Lower leg skin (tissue), 4 donors: ENCODE data around the gene UPF3A. TPM values are rescaled to one million over a fixed set of nuclear protein-coding genes. Genes with fewer than 3 reads are reported as not detected.
"Not testable (repeated sequence)": the region's sequence is repeated elsewhere in the genome, so short reads cannot be mapped to it uniquely, and the experiment has no call there.

ENCODE experiments used
- DNase-seq, 2 donors: peaks; one replicate each; pipeline ENCODE4 v3.0.0-alpha.2; 2019; ENCODE audit warnings: low spot score in 2 of 2
- H3K4me3 ChIP-seq: fragments of 200-600 bp; sonication (generic); 2 replicates; pipeline ENCODE4 v1.5.1; 2017; ENCODE audit warnings: mild to moderate bottlenecking, low read depth; ENCODE audit not compliant: poor library complexity, severe bottlenecking
- POLR2A ChIP-seq, 2 donors: fragments of 450-650 bp; IDR thresholded peaks; one replicate each; pipeline ENCODE4 v1.6.1; 2016 to 2017; ENCODE audit warnings: antibody characterized with exemption in 2 of 2, mild to moderate bottlenecking in 1 of 2, moderate library complexity in 1 of 2
- WGBS, 2 donors: methylation state at CpG; one replicate each; pipeline ENCODE4 v1.1.5; 2018; 5-methylcytosine and 5-hydroxymethylcytosine counted together
- intact Hi-C: fragments of 100-400 bp; cut with DNase I; formaldehyde crosslinking; loops from one replicate; pipeline ENCODE4 v1.15.0; 2023; ENCODE audit warnings: low total_unique reads
- microRNA-seq, 2 donors: library from miRNA; unstranded; fragments of <30 nt; microRNA quantifications; one replicate each; pipeline ENCODE4, GENCODE V29; 2016; ENCODE audit warnings: borderline replicate concordance in 2 of 2, borderline number of aligned reads in 1 of 2
- total RNA-seq, 4 donors: library from RNA; depleted of rRNA; stranded (reverse); fragments of >200 nt; gene quantifications; one replicate each; pipeline ENCODE4 v1.1.0, GENCODE V29; 2016
- TF ChIP-seq, protein P1 (sequence below), 3 donors: fragments of 450-650 bp; IDR thresholded peaks; one replicate each; pipeline ENCODE4 v1.5.1; 2016; ENCODE audit warnings: antibody characterized with exemption in 3 of 3, mild to moderate bottlenecking in 3 of 3, moderate library complexity in 2 of 3

UPF3A gene
- total RNA-seq, 4 donors from 2014 or later = 20.5 to 33.4 (median 24.6) TPM

DNA sequence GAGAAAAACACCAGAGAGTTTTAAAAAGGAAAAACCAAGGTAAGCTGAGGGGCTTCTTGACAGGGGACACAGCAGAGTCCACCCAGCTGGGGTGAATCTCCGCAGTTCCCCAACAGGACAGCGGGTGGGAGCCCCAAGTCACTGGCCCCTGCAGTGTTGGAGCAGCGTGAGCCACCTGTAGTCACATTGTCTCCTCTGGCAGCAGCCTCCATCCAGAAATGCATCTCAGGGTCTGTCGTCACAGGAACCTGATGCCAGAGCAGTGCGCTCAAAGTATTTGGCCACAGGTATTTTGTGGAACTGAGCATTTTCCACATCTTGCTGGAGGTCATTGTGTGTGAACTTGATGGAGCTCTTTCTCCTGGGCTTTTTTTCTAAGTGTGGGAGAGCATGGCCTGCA is 57.6 kb downstream of the UPF3A start:
- H3K4me3 ChIP-seq = no peak overlapping the region
- intact Hi-C loops = no loop called here
- DNase-seq = no peak
- TF ChIP-seq, protein P1, sequence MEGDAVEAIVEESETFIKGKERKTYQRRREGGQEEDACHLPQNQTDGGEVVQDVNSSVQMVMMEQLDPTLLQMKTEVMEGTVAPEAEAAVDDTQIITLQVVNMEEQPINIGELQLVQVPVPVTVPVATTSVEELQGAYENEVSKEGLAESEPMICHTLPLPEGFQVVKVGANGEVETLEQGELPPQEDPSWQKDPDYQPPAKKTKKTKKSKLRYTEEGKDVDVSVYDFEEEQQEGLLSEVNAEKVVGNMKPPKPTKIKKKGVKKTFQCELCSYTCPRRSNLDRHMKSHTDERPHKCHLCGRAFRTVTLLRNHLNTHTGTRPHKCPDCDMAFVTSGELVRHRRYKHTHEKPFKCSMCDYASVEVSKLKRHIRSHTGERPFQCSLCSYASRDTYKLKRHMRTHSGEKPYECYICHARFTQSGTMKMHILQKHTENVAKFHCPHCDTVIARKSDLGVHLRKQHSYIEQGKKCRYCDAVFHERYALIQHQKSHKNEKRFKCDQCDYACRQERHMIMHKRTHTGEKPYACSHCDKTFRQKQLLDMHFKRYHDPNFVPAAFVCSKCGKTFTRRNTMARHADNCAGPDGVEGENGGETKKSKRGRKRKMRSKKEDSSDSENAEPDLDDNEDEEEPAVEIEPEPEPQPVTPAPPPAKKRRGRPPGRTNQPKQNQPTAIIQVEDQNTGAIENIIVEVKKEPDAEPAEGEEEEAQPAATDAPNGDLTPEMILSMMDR (IDR thresholded peaks at IDR 0.05) = no peak
- TF ChIP-seq POLR2A (IDR thresholded peaks at IDR 0.05) = no peak
- WGBS, 2 donors = 91 to 98% methylated on average over 5 of the region's 5 CpGs

DNA sequence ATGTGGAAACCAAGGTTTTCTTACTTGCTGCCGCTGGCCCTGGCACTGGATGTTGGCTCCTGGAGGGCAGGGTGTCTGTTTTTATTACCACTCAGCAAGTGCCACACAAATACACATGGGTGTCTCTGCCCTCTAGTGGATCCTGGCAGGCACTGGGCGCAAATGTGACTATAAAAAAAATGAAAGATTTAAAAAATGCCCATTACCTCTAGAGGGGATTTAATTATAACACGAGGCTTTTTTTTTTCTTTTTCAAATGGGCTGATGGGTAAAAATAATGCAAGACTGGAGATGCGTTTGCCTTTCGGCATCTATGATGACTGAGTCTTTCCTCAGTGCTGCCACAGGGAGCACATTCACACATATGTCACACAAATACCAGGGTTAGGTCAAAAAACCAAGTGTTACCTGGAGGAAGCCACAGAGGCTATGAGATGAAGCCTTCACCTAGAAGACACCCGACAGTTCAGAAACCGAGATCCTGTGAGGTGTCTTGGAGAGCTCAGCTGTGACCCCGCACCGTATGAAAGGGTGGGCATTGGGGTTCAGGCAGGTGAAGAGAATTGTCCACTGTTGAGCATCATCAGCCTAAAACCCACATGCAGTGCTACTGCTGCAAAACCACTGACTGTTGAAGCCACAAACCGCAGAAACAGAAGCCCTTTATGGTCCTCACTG is 58.6 kb downstream of the UPF3A start:
- 44 to 49% methylated on average over 10 of the region's 10 CpGs for WGBS, 2 donors
- no peak overlapping the region for H3K4me3 ChIP-seq
- DNase-seq = no peak
- intact Hi-C loops = no loop called here
- TF ChIP-seq, protein P1 (IDR thresholded peaks at IDR 0.05) = no peak
- TF ChIP-seq POLR2A (IDR thresholded peaks at IDR 0.05) = no peak

DNA sequence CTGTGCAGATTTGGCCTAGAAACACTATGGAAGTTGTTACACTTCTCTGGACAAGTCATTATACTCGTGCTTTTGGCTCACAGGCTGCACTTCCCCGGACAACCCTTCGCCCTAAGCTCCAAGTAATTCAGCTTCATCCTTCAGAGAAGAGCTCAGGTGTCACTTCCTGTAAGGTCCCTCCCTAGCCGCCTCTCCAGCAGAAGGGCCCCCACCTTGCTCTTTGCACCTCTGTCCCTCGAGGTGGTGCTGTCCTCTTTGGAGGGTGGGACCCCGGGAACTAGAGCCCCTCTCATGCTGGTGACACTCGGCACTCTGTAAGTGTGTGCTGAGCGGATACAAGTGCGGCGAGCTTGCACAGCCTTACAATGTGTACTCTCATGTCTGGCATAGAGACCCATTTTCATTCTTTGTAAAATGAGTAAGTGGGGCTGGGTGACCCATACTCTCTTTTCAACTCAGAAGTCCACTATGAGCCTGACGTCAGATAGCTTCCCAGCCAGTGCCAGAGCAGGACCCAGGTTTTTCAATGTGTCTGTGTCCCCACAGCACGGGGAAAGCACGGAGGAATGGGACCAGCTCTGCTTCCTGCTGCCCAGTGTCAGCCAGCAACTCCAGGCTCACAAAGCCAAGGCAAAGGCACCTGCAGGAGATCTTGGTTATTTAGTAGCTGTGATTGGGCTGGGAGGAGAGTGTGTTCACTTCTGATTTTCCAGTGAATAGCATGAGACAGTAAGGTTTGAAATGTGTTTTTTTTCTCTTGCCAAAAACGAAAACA is 59.8 kb downstream of the UPF3A start:
- intact Hi-C loops = no loop called here
- DNase-seq = no peak
- H3K4me3 ChIP-seq = no peak overlapping the region
- no peak for TF ChIP-seq POLR2A (IDR thresholded peaks at IDR 0.05)
- TF ChIP-seq, protein P1 (IDR thresholded peaks at IDR 0.05) = no peak
- WGBS, 2 donors = 71 to 76% methylated on average over 14 of the region's 14 CpGs

DNA sequence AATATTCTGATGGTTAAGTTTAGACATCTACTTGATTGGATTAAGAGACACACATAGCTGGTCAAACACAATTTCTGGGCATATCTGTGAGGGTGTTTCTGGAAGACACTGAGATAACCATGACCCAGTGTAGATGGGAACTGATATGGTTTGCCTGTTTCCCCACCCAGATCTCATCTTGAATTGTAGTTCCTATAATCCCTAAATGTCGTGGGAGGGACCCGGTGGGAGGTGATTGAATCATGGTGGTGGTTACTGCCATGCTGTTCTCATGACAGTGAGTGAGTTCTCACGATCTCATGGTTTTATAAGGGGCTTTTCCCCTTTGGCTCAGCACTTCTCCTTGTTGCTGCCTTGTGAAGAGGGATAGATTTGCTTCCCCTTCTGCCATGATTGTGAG is 65.9 kb downstream of the UPF3A start:
- intact Hi-C loops, H3K4me3 ChIP-seq, DNase-seq: not testable (repeated sequence)
- WGBS, 2 donors = 50 to 57% methylated on average over 3 of the region's 3 CpGs

DNA sequence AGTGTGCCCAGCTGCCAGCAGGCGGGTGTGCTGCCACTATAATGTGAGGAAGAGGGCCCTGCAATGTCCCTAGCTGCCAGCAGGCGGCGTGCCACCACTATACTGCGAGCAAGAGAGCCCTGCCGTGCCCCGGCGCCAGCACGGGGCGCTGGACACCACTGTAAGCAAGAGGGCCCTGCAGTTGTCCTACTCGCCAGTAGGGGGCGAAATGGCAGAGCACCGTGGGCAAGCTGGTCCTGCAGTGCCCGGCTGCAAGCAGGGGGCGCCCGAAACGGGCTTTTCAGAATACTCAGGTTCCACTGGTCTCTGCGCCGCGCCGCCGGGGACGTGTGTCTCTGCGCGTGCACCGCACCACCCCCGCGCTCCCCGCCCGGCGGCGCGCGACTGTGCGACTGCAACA is 71.4 kb downstream of the UPF3A start:
- H3K4me3 ChIP-seq, intact Hi-C loops, DNase-seq: not testable (repeated sequence)
- 82 to 83% methylated on average over 19 to 21 of the region's 34 CpGs for WGBS, 2 donors

DNA sequence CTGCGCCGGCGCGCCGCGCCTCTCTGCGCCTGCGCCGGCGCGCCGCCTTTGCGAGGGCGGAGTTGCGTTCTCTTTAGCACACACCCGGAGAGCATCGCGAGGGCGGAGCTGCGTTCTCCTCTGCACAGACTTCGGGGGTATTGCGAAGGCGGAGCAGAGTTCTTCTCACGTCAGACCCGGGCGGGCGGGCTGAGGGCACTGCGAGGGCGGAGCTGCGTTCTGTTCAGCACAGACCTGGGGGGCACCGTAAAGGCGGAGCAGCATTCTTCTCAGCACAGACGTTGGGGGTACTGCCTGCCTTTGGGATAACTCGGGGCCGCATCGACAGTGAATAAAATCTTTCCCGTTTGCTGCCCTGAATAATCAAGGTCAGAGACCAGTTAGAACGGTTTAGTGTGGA is 72.0 kb downstream of the UPF3A start:
- 84% methylated on average over 38 of the region's 38 CpGs for WGBS, 2 donors
- intact Hi-C loops, DNase-seq, H3K4me3 ChIP-seq: not testable (repeated sequence)

Small RNAs within 50 kb of the gene (microRNA-seq; reads per million reads assigned to microRNA genes)
- gene MIR4502 = 0 reads per million in 2 donors
- 0 reads per million in 2 donors for gene MIR548AR

Other genes with a start within 250 kb of the UPF3A start
- 10 to 100 TPM; 12.9 to 30.5 (median 24.2) TPM for gene RASA3, start 149.0 kb upstream of the UPF3A start, total RNA-seq
- not detected for gene CFAP97D2, start 102.3 kb upstream of the UPF3A start, total RNA-seq
- 10 to 100 TPM; 39.5 to 85.6 (median 41.4) TPM for gene CDC16, start 46.7 kb upstream of the UPF3A start, total RNA-seq
- 10 to 100 TPM; 18.0 to 21.0 (median 19.7) TPM for gene CHAMP1, start 32.9 kb downstream of the UPF3A start, total RNA-seq